ENCODE data around the gene UBALD1.

DNA sequence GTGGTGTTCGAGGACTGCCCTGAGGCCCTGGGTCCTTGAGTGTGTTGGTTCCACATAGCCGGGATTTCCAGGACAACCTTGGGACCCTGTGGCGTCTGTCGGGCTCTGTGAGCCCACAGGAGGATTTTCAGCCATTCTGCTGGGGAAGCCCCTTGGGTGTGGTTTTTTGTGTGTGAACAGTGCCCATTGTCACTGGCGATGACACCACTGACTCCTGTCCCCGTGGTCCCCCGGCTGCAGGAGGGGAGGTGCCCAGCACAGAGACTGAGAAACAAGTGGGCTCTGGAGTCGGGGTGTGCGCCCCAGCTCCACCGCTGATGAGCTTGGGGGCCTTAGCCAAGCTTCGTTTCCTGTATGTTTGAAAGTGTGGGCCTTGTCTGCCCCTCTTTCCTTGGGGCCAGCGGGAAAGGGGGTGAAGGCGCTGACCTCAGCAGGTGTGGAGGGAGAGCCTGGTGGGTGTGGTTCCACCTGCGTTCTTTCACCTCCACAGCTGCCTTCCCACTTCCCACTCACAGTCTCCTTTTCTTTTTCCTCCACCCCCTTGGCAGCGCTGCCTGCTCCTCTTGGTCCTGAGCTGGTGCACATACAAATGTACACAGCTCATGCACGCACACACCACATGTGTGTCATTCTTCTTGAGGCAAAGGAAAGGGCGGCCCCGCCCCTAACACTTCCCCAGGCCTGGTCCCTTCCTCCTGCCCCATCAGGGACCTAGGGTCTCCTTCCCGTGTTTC, 26.1 kb upstream of the UBALD1 start:
- TF ChIP-seq, protein P1, sequence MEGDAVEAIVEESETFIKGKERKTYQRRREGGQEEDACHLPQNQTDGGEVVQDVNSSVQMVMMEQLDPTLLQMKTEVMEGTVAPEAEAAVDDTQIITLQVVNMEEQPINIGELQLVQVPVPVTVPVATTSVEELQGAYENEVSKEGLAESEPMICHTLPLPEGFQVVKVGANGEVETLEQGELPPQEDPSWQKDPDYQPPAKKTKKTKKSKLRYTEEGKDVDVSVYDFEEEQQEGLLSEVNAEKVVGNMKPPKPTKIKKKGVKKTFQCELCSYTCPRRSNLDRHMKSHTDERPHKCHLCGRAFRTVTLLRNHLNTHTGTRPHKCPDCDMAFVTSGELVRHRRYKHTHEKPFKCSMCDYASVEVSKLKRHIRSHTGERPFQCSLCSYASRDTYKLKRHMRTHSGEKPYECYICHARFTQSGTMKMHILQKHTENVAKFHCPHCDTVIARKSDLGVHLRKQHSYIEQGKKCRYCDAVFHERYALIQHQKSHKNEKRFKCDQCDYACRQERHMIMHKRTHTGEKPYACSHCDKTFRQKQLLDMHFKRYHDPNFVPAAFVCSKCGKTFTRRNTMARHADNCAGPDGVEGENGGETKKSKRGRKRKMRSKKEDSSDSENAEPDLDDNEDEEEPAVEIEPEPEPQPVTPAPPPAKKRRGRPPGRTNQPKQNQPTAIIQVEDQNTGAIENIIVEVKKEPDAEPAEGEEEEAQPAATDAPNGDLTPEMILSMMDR (IDR thresholded peaks at IDR 0.05) = no peak
- no peak for TF ChIP-seq POLR2A (IDR thresholded peaks at IDR 0.05)
